ENCODE data around the gene MKLN1.

The MKLN1 gene

DNA sequence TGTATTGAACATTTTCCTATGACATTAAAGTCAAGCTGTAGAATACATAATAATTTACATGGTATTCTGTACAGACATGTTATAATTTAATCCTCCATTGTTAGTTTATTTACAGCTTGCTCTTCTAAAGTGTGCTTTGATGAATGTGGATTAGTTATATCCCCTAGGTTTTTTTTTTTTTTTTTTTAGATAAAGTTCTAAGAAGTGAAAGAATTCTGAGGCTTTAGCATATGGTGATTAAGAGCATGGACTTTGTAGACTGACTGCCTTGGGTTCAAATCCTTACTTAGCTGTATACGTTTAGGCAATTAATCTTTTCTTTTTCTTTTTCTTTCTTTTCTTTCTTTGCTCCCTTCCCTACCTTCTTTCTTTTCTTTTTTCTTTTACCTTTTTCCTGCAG is 44.9 kb downstream of the MKLN1 start:
- Histone ChIP-seq H3K27me3 (ENCODE audit: insufficient read depth, low read depth) (no peaks in the 10 kb centered on the region), H3K4me2 (no peak overlapping the region), H3K36me3 (ENCODE audit: insufficient read depth) (no peaks in the 10 kb centered on the region), H3K4me3 (IDR thresholded peaks at IDR 0.05; ENCODE audit: insufficient read depth, low read depth, low read length) (no peak overlapping the region), H3K27ac (no peak overlapping the region), H3K79me2 (ENCODE audit: insufficient read depth, low read depth) (peaks cover 49% of the 10 kb centered on the region), H3K9ac (no peak overlapping the region), H2AFZ (ENCODE audit: low read depth) (no peak overlapping the region), H4K20me1 (ENCODE audit: insufficient read depth) (peaks cover 20% of the 10 kb centered on the region), H3K4me1 (ENCODE audit: low read depth, poor library complexity, severe bottlenecking) (peaks cover 31% of the 10 kb centered on the region)
- TF ChIP-seq, protein P1, sequence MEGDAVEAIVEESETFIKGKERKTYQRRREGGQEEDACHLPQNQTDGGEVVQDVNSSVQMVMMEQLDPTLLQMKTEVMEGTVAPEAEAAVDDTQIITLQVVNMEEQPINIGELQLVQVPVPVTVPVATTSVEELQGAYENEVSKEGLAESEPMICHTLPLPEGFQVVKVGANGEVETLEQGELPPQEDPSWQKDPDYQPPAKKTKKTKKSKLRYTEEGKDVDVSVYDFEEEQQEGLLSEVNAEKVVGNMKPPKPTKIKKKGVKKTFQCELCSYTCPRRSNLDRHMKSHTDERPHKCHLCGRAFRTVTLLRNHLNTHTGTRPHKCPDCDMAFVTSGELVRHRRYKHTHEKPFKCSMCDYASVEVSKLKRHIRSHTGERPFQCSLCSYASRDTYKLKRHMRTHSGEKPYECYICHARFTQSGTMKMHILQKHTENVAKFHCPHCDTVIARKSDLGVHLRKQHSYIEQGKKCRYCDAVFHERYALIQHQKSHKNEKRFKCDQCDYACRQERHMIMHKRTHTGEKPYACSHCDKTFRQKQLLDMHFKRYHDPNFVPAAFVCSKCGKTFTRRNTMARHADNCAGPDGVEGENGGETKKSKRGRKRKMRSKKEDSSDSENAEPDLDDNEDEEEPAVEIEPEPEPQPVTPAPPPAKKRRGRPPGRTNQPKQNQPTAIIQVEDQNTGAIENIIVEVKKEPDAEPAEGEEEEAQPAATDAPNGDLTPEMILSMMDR (conservative IDR thresholded peaks at IDR 0.05; ENCODE audit: low read depth, low read length): no peak

DNA sequence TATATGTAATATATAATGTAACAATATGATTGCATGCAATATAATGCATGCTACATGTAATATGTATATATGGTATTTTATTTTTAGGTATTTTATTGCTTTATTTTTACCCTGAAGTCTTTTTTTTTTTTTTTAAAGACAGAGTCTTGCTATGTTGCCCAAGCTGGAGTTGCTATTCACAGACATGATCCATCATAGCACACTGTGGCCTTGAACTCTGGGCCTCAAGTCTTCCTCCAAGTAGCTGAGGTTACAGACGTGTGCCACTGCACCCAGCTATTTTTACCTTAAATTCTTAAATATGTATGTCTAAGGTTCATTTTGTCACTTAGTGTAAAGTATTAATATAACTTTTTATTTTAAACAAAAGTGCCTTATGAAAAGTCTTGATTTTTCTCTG is 47.1 kb downstream of the MKLN1 start:
- Histone ChIP-seq H3K27me3 (ENCODE audit: insufficient read depth, low read depth) (no peaks in the 10 kb centered on the region), H3K4me1 (ENCODE audit: low read depth, poor library complexity, severe bottlenecking) (peaks cover 16% of the 10 kb centered on the region), H2AFZ (ENCODE audit: low read depth) (no peak overlapping the region), H3K9ac (no peak overlapping the region), H3K79me2 (ENCODE audit: insufficient read depth, low read depth) (peaks cover 31% of the 10 kb centered on the region), H3K4me3 (IDR thresholded peaks at IDR 0.05; ENCODE audit: insufficient read depth, low read depth, low read length) (no peak overlapping the region), H3K36me3 (ENCODE audit: insufficient read depth) (no peaks in the 10 kb centered on the region), H3K4me2 (no peak overlapping the region), H3K27ac (no peak overlapping the region), H4K20me1 (ENCODE audit: insufficient read depth) (peaks cover 13% of the 10 kb centered on the region)
- TF ChIP-seq, protein P1 (conservative IDR thresholded peaks at IDR 0.05; ENCODE audit: low read depth, low read length): no peak

DNA sequence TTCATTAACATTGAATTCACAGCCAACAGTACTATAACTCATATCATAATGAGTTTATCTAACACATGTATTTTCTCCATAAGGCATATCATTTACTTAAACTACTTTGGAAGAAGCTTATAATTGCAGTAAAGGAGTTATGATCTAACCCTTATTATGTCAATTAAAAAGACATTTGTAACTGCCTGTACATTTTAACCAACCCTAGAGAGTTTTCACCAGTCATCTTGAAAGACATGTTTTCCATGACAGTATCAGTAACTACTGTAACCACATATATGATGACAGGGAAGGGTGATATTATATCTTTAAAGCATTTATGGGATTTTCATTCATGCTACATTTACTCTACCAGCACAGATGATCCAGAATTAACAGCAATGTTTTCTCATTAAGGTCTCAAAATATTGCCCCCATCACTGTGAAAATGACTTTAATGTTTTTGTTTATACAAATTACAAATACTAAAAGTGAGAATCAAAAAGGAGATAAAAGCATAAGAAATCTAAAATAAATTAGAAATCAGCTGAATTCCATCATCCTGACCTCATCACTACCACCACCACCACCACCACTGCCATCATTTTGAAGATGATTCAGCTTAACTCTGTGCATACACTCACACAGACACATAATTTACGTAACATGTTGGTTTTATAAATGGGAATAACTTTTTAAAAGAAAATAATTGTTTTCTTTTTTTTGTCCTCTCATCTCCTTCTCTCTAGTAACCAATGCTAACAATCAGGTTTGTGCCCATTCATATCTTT is 53.6 kb downstream of the MKLN1 start:
- TF ChIP-seq, protein P1 (conservative IDR thresholded peaks at IDR 0.05; ENCODE audit: low read depth, low read length): no peak
- no peak overlapping the region for H3K27ac ChIP-seq
- H2AFZ ChIP-seq (ENCODE audit: low read depth): no peak overlapping the region
- H3K27me3 ChIP-seq (ENCODE audit: insufficient read depth, low read depth): no peaks in the 10 kb centered on the region
- no peak overlapping the region for H3K4me3 ChIP-seq (IDR thresholded peaks at IDR 0.05; ENCODE audit: insufficient read depth, low read depth, low read length)
- no peaks in the 10 kb centered on the region for H3K4me1 ChIP-seq (ENCODE audit: low read depth, poor library complexity, severe bottlenecking)
- no peaks in the 10 kb centered on the region for H3K36me3 ChIP-seq (ENCODE audit: insufficient read depth)
- H3K4me2 ChIP-seq: no peak overlapping the region
- H3K9ac ChIP-seq: no peak overlapping the region
- no peaks in the 10 kb centered on the region for H4K20me1 ChIP-seq (ENCODE audit: insufficient read depth)
- H3K79me2 ChIP-seq (ENCODE audit: insufficient read depth, low read depth): 0 out of 2 replicates have a peak, but pooled peaks cover 4% of the 10 kb centered on the region

GRCh38 chr7:131383417-131384285 is 56.0 kb downstream of the MKLN1 start:
- Histone ChIP-seq H4K20me1 (ENCODE audit: insufficient read depth) (no peaks in the 10 kb centered on the region), H3K36me3 (ENCODE audit: insufficient read depth) (no peaks in the 10 kb centered on the region), H3K4me1 (ENCODE audit: low read depth, poor library complexity, severe bottlenecking) (no peaks in the 10 kb centered on the region), H3K4me3 (IDR thresholded peaks at IDR 0.05; ENCODE audit: insufficient read depth, low read depth, low read length) (no peak overlapping the region), H3K27ac (no peak overlapping the region), H2AFZ (ENCODE audit: low read depth) (no peak overlapping the region), H3K79me2 (ENCODE audit: insufficient read depth, low read depth) (0 out of 2 replicates have a peak, but pooled peaks cover 12% of the 10 kb centered on the region), H3K4me2 (no peak overlapping the region), H3K27me3 (ENCODE audit: insufficient read depth, low read depth) (no peaks in the 10 kb centered on the region), H3K9ac (no peak overlapping the region)
- TF ChIP-seq, protein P1 (conservative IDR thresholded peaks at IDR 0.05; ENCODE audit: low read depth, low read length): no peak
